HG02759 (cell line): ENCODE results near the gene PPM1F.
"Not testable (repeated sequence)": the region's sequence is repeated elsewhere in the genome, so short reads cannot be mapped to it uniquely, and the experiment has no call there.

ENCODE experiments used
- ATAC-seq: cut with Tn5 transposase; IDR thresholded peaks from one replicate; pipeline ENCODE4 v1.9.1; 2021; ENCODE audit warnings: mild to moderate bottlenecking, moderate library complexity; ENCODE audit not compliant: unreplicated experiment

The PPM1F gene

GRCh38 chr22:21942407-21943343, 10.0 kb downstream of the PPM1F start:
- ATAC-seq, result no peak

DNA sequence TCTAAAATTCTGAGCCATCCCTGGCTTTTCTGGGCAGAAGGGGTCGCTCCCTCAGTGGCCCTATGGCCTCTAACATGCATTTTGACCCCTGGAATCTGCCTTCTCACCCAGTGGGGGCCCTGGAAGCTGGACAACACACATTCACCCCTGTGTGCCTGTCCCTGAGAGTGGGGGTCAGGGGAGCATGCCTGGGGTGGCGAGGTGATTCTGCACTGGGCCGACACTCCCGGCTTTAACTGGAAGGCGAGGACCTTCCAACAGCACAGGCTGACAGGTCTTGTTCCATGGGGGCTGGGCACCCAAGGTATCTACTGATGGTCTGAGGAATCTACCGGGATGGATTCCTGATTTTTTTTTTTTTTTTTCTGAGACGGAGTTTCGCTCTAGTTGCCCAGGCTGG, 10.7 kb downstream of the PPM1F start:
- no peak for ATAC-seq

DNA sequence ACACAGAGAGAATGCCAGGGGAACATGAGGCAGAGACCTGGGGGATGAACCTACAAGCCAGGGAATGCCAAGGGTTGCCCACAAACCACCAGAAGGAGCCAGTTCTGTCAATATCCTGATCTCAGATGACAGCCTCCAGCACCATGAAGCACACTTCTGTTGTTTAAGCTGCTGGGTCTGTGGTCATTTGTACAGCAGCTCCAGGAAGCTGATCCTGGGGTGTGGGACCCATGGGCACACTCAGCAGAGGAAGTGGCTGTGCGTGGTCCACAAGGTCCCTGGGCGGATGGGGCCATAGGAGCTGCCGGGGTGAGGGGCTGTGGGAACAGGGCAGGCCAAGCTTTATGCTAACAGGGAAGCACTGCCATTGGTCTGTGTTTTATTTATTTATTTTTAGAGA, 12.1 kb downstream of the PPM1F start:
- ATAC-seq, result no peak

DNA sequence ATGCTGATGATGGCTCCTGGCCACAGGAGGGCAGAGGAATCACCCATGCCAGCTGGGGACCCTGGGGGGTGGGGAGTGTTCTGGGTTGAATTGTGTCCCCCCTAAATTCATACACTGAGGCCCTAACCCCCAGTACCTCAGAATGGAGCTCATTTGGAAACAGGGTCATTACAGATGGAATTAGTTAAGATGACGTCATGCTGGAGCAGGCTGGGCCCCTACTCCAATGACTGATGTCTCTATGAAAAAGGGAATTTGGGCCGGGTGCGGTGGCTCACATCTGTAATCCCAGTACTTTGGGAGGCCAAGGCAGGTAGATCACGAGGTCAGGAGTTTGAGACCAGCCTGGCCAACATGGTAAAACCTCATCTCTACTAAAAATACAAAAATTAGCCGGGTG, 12.7 kb downstream of the PPM1F start:
- not testable (repeated sequence) for ATAC-seq

GRCh38 chr22:21939461-21939913, 13.2 kb downstream of the PPM1F start:
- no peak for ATAC-seq

DNA sequence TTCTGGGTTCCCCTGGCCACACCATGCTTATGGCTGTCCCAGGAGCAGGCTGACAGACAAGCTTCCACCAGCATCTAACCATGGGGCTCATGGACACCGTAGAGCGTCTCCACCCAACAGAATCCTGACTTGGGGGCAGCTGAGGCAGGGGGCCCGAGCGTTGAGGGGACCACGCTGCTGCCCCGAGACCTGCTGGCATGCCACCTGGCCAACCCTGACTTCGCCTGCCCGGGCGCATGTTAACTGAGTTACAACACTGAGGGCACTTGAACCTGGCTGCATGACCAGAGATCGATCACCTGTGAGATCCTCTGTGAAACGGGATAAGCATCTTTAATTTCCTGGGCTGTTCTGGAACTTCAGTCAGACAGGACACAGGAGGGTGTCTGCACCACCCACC, 13.7 kb downstream of the PPM1F start:
- no peak for ATAC-seq

GRCh38 chr22:21938071-21938822, 14.4 kb downstream of the PPM1F start:
- peak; percentile 96 for ATAC-seq

DNA sequence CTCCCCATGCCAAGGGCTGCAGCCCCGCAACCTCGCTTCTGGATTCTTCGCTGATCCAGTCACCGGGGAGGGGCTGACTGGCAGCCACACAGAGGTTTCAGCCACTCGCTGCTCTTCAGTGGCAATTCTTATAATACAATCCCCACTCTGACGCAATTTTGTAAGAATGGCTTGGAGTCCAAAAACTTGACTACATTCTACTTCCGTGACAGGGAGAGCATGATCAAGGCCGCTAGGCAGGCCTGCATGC, 14.9 kb downstream of the PPM1F start:
- no peak for ATAC-seq

- no peak for ATAC-seq
Observed at GRCh38 chr22:21937041-21937820, 15.4 kb downstream of the PPM1F start.

DNA sequence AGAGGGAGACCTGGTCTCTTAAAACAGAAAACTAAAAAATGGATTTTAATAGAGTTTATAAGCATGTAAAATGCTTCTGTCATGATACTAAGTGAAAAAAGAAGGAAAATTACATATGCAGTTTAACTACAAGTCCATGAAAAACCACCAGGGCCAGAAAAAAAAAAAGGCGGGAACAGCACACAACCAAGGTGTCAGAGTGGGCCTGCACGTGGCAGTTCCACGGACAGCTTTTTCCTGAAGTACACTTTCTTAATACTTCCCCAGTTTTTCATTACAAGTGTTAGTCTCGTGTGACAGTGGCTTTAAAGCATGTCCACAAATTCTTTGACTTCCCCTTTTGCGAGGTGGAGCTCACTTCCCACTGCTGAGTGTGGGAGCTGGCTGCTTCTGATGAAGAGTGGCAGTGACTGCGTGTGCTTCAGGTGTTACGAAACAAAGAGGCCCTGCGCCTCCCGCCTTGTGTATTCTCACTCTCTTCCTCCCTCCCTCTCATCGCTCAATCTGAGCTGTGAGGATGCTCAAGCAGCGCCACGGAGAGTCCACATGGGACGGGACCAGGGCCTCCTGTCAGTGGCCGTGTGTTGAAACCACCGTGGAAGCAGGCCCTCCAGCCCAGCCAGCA, 16.4 kb downstream of the PPM1F start:
- ATAC-seq, result no peak

GRCh38 chr22:21933910-21934309, 18.7 kb downstream of the PPM1F start:
- ATAC-seq, result no peak

- no peak for ATAC-seq
Observed at GRCh38 chr22:21933413-21933812, 19.2 kb downstream of the PPM1F start.

GRCh38 chr22:21932347-21932746, 20.3 kb downstream of the PPM1F start:
- ATAC-seq, result no peak

GRCh38 chr22:21931056-21931455, 21.6 kb downstream of the PPM1F start:
- ATAC-seq, result no peak

- ATAC-seq, result no peak
Observed at GRCh38 chr22:21929253-21929652, 23.4 kb downstream of the PPM1F start.

- no peak for ATAC-seq
Observed at GRCh38 chr22:21928048-21928447, 24.6 kb downstream of the PPM1F start.

- no peak for ATAC-seq
Observed at GRCh38 chr22:21927174-21927823, 25.3 kb downstream of the PPM1F start.

DNA sequence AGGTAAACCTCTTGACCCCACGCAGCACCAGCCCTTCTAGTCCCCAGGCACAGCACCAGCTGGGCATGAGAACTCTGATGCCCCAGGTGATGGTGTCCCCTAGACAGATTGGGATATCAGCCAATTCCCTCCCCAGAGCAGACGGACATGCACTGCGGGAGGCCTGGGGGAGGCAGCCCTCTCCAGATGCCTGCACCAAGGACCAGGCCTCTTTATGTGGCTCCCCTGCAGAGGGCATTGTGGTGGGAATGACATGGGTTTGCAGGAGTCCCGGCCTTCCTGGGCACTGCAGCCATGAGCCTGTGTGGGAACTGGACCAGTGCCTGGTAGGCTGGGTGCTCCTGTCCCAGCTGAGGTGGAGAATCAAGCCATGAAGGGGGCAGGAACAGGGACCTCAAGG, 25.9 kb downstream of the PPM1F start:
- no peak for ATAC-seq

DNA sequence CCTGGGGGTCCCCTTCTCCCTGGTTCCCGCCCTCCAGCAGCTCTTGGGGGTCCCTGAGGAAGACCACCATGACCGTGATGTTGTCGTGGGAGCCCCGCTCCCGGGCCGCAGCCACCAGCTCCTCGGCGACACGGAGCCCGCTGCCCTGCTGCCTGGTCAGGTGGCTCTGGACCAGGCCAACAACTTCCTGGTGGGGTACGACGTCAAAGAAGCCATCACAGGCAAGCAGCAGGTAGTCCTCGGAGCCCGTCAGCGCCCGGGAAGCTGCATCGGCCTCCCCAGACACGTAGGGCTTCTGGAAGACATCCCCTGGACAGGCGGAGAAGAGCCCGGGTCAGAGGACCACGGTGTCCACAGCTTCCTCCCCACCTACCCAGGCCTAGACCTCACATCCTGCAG, 29.5 kb downstream of the PPM1F start:
- no peak for ATAC-seq

DNA sequence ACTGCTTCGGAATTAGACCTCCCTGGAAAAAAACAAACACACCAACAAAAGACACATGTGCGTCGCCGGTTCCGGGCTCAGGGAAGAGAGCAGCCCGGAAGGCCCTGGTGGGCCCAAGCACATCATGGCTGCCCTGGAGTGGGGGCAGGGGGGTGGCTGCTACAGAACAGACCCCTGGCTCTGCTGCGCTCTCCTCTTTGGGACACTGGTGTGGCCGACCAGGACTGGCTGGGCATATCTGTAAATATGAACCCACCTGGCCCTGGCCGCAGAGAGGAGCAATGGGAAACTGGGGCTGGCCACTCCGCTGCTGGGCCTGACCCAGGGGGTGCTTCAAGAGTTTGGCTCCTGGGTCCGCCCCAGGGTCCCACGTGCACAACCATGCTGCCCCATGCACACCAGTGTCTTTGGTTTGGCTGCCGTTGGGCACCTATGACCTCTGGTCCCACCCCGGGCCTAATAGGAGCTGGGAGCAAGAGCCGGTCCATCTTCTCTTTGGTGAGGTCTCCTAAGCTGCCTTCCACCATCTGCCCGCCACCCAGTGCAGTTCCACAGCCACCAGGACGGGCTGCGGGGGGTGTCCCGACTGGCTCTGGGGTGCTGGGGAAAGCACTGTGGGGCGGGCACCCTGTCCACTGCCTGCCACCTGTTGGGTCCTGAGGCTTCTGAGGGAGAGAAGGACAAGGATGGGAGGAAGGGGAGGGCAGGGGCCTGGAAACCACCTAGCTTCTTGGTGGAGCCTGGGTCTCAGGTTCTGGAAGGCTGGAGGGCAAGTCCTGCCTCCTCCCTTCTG, 30.1 kb downstream of the PPM1F start:
- no peak for ATAC-seq
